Measurements from ENCODE around the gene FOXN1.
"Not testable (repeated sequence)": the region's sequence is repeated elsewhere in the genome, so short reads cannot be mapped to it uniquely, and the experiment has no call there.

The FOXN1 gene

DNA sequence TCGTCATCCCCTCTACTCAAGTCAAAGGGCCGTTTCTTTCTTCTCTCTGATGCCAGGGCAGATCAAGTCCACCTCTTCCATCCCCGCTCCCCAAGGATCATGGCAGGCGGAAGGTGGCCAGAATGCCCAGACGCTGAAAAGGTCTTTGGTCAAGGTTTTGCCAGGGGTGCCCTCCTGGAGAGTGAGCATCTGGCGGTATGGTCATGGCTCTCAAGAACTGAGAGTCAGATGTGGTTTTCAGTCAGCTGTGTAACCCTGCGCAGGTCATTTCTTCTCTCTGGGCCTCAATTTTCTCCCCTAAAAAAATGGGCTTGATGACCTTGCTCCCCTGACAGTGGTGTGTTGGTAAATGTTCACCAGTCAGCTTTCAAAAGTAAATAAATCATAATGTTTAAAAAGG is 12.4 kb downstream of the FOXN1 start:
- H3K4me1 ChIP-seq, result no peaks in the 10 kb centered on the region
- no peaks in the 10 kb centered on the region for H3K9me3 ChIP-seq
- DNase-seq (ENCODE audit: low spot score in 2 of 2), result no peak
- no peaks in the 10 kb centered on the region for H3K36me3 ChIP-seq (replicated peaks)
- peaks cover 18% of the 10 kb centered on the region for H3K27me3 ChIP-seq (ENCODE audit: low read depth)
- in situ Hi-C loops (cut with MboI; ENCODE audit: low sequenced_read_pairs), result loop anchor here (10.0 kb wide), 1 partner anchor 56 kb away; the partner anchor contains the start of genes ALDOC and PIGS
- H3K4me3 ChIP-seq, result no peak overlapping the region

DNA sequence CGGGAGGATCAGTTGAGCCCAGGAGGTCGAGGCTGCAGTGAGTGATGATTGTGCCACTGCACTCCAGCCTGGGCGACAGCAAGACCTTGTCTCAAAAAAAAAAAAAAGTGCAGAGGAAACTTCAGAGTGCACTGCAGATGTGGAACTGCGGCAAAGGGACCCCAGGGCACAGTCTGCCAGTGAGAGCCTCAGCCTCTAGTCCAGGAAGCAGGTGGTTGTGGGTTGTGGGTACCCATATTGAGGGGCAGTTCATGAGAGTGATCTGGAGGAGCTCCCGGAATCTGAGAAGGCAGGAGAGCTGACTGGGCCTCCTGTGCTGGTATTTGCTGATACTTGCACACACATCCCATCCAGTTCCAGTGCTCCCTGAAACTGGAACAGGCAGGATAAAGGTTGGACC is 13.1 kb downstream of the FOXN1 start:
- H3K9me3 ChIP-seq, result no peaks in the 10 kb centered on the region
- no peak for DNase-seq (ENCODE audit: low spot score in 2 of 2)
- in situ Hi-C loops (cut with MboI; ENCODE audit: low sequenced_read_pairs), result loop anchor here (10.0 kb wide), 1 partner anchor 56 kb away; the partner anchor contains the start of genes ALDOC and PIGS
- no peak overlapping the region for H3K4me3 ChIP-seq
- peaks cover 12% of the 10 kb centered on the region for H3K27me3 ChIP-seq (ENCODE audit: low read depth)
- no peaks in the 10 kb centered on the region for H3K4me1 ChIP-seq
- H3K36me3 ChIP-seq (replicated peaks), result no peaks in the 10 kb centered on the region

DNA sequence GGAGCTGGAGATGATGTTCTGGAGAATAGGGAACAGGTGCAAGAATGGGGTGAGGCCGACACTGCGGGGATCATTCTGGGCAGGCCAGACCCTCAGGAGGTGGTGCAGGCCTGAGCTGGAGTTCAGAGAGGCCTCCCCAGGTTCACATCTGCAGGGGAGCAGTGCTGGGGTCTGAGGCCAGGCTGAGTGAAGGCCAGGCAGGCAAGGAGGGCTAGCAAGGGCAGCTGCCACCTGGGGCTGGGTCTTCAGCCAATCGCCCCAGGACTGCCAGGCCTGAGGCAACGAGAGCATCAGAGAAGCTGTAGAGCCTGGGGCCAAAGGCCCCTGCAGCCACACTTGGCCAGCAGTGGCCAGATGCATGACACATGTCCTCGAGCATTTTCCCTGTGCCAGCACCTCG is 14.5 kb downstream of the FOXN1 start:
- Histone ChIP-seq H3K27me3 (ENCODE audit: low read depth) (0 out of 2 replicates have a peak, but pooled peaks cover 6% of the 10 kb centered on the region), H3K4me3 (no peak overlapping the region), H3K9me3 (no peaks in the 10 kb centered on the region), H3K36me3 (replicated peaks) (no peaks in the 10 kb centered on the region), H3K4me1 (peaks cover 4% of the 10 kb centered on the region)
- no peak for DNase-seq (ENCODE audit: low spot score in 2 of 2)
- in situ Hi-C loops (cut with MboI; ENCODE audit: low sequenced_read_pairs), result no loop called here

DNA sequence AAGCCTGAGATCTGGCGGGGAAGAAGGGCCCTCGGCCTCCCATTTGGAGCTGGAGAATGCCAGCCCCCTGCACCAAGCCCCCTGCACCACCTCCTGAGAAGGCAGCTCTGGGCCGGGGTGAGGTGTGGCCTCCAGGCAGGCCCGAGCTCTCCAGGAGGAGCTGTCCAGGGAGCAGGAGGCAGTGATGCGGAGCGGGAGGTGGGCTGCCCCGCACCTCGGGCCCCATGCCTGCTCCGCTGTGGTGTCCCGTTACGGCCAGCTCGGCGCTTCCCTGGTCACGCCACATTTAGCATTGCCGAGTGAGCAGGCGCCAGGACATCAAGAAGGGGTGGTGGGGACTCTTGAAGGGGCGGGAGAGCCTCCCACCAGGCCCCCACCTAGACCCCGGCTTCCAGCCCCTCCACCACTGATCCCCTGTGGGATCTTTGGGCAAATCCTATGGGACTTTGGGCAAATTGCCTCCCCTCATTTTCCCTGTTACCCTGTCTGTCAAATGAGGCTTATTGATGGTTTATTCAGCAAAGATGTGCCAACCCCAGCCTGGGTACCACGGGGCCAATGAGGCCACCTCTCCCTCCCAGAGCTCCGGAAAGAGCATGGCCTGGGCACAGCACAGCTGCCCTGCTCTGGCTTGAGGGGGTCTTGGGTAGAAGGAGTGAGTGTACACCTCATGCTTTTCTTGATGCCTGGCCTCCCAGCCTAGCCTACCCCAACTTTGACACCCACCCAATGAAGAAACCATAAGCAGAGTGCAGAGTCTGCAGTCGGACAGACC is 15.3 kb downstream of the FOXN1 start:
- in situ Hi-C loops (cut with MboI; ENCODE audit: low sequenced_read_pairs), result no loop called here
- H3K4me1 ChIP-seq, result peaks cover 4% of the 10 kb centered on the region
- H3K27me3 ChIP-seq (ENCODE audit: low read depth), result 0 out of 2 replicates have a peak, but pooled peaks cover 6% of the 10 kb centered on the region
- H3K36me3 ChIP-seq (replicated peaks), result no peaks in the 10 kb centered on the region
- DNase-seq (ENCODE audit: low spot score in 2 of 2), result no peak
- no peaks in the 10 kb centered on the region for H3K9me3 ChIP-seq
- no peak overlapping the region for H3K4me3 ChIP-seq

DNA sequence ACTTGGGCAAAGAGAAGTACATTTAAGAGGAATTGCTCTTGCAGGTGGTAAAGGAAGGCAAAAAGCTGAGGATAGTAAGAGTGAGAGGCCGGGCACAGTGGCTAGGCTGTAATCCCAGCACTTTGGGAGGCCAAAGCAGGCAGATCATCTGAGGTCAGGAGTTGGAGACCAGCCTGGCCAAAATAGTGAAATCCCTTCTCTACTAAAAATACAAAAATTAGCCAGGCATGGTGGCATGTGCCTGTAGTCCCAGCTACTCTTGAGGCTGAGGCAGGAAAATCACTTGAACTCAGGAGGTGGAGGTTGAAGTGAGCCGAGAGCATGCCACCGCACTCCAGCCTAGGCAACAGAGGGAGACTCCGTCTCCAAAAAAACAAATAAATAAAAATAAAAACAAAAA is 16.1 kb downstream of the FOXN1 start:
- in situ Hi-C loops (cut with MboI; ENCODE audit: low sequenced_read_pairs); DNase-seq (ENCODE audit: low spot score in 2 of 2); H3K9me3 ChIP-seq; H3K4me3 ChIP-seq; H3K36me3 ChIP-seq (replicated peaks); H3K4me1 ChIP-seq; H3K27me3 ChIP-seq (ENCODE audit: low read depth): not testable (repeated sequence)

DNA sequence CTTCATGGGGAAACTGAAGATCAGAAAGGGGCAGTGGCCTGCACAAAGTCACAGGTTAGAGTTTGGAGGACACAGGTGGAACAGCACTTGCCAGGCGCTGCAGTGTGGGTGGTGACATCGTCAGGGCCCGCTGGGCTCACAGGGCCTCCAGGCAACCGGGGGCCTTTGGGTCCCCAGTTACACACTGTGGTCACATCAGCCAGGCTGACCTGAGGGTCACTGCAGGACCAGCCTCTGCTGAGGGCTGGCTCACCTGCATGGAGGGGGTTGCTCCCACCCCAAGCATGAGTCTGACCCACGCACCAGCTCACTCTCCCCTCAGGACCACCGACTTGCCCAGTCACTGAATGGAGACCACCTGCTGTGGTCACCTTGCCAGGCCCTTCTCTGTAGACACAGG is 17.0 kb downstream of the FOXN1 start:
- 0 out of 2 replicates have a peak, but pooled peaks cover 6% of the 10 kb centered on the region for H3K27me3 ChIP-seq (ENCODE audit: low read depth)
- peaks cover 4% of the 10 kb centered on the region for H3K4me1 ChIP-seq
- no peaks in the 10 kb centered on the region for H3K36me3 ChIP-seq (replicated peaks)
- H3K4me3 ChIP-seq, result no peak overlapping the region
- no peak for DNase-seq (ENCODE audit: low spot score in 2 of 2)
- in situ Hi-C loops (cut with MboI; ENCODE audit: low sequenced_read_pairs), result no loop called here
- H3K9me3 ChIP-seq, result no peaks in the 10 kb centered on the region

DNA sequence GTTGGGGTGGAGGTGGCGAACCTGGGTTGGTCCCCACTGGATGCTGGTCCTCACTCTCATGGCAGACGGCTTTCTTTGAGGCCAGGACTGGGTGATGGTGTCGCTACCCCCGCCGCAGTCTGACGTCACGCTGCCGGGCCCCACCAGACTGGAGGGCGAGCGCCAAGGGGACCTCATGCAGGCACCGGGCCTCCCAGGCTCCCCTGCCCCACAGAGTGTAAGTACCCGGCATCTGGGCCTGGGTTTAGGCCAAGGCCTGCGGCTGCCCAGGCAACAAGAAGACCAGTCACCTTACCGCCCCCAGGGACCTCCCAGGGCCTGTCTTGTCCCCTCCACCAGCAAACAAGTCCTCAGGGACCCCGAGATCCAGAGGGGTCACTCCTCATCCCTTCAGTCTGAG is 17.7 kb downstream of the FOXN1 start:
- no peaks in the 10 kb centered on the region for H3K27me3 ChIP-seq (ENCODE audit: low read depth)
- peaks cover 4% of the 10 kb centered on the region for H3K4me1 ChIP-seq
- H3K9me3 ChIP-seq, result no peaks in the 10 kb centered on the region
- no peak for DNase-seq (ENCODE audit: low spot score in 2 of 2)
- H3K4me3 ChIP-seq, result no peak overlapping the region
- no peaks in the 10 kb centered on the region for H3K36me3 ChIP-seq (replicated peaks)
- in situ Hi-C loops (cut with MboI; ENCODE audit: low sequenced_read_pairs), result no loop called here

DNA sequence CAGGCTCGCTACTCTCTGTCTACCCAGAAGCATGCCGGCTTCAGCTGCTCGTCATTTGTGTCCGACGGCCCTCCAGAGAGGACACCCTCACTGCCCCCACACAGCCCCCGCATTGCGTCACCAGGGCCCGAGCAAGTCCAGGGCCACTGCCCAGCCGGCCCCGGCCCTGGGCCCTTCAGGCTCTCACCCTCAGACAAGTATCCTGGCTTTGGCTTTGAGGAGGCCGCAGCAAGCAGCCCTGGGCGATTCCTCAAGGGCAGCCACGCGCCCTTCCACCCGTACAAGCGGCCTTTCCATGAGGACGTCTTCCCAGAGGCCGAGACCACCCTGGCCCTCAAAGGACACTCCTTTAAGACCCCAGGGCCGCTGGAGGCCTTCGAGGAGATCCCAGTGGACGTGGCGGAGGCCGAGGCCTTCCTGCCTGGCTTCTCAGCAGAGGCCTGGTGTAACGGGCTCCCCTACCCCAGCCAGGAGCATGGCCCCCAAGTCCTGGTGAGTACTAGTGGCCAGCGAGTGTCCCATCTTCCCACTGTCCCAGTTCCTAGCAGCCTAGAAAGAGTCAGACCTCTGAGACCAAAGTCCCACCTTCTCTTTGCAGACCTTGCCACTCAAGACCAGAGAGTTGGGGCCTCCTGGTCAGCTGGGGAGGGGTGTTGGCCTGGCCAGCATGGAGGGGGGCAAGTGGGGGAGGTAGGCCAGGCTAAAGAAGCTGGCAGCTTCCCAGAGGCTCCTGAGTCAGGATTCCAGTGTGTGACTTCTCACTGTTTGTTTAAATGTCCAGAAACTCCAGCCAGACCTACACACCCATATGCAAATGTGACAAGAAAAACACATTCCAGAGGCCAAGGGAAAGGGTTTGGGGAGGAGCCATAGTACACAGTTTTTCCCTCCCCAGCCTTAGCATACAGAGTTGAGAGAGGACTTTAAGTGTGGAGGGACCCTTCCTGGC is 18.6 kb downstream of the FOXN1 start:
- in situ Hi-C loops (cut with MboI; ENCODE audit: low sequenced_read_pairs), result no loop called here
- peak; percentile 38 to 41 for DNase-seq (ENCODE audit: low spot score in 2 of 2)
- Histone ChIP-seq H3K36me3 (replicated peaks) (no peaks in the 10 kb centered on the region), H3K4me3 (no peak overlapping the region), H3K27me3 (ENCODE audit: low read depth) (no peaks in the 10 kb centered on the region), H3K4me1 (peaks cover 4% of the 10 kb centered on the region), H3K9me3 (no peaks in the 10 kb centered on the region)

DNA sequence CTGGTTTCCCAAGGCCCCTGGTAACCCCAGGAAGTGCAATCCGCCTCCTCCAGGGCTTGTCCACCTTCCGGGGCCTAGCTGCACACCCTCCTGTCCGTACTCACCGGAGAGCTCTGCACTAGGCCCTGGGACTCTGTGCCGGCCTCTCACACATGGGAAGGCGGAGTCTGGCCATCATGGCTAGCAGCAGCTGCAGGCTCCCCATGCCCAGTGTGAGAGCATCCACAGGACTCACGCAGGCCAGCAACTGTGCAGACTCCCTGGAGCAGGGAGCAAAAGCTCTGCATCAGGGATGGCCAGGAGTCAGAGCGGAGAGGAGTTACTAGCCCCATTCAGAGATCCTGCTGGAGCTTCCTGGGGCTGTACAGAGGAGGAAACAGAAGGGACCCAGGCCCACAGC is 20.2 kb downstream of the FOXN1 start:
- Histone ChIP-seq H3K4me1 (peaks cover 4% of the 10 kb centered on the region), H3K4me3 (no peak overlapping the region), H3K27me3 (ENCODE audit: low read depth) (peaks cover 6% of the 10 kb centered on the region; the same call in 1 of the 2 replicates), H3K36me3 (replicated peaks) (no peaks in the 10 kb centered on the region), H3K9me3 (no peaks in the 10 kb centered on the region)
- in situ Hi-C loops (cut with MboI; ENCODE audit: low sequenced_read_pairs), result no loop called here
- no peak for DNase-seq (ENCODE audit: low spot score in 2 of 2)

DNA sequence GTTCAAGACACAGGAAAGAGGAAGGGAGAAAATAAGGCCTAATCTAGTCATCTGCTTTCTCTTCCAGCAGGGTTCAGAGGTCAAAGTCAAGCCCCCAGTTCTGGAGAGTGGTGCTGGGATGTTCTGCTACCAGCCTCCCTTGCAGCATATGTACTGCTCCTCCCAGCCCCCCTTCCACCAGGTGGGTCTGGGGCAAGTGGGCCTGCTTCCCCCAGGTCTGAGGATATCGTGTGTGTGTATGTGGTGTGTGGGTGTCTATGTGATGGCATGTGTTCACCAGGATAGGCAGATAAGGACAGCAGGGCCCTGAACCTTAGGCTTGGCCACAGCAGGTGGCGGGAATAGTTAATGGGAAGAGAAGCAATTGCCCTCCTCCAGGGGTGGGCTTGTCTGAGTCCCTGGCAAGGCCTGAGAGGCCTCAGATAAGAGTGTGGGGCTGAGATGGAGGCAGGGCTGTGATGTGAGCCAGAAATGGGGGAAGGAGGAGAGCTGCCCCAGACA is 21.1 kb downstream of the FOXN1 start:
- Histone ChIP-seq H3K4me3 (no peak overlapping the region), H3K36me3 (replicated peaks) (no peaks in the 10 kb centered on the region), H3K27me3 (ENCODE audit: low read depth) (peaks cover 10% of the 10 kb centered on the region; the same call in 1 of the 2 replicates), H3K9me3 (no peaks in the 10 kb centered on the region), H3K4me1 (peaks cover 4% of the 10 kb centered on the region)
- in situ Hi-C loops (cut with MboI; ENCODE audit: low sequenced_read_pairs), result no loop called here
- no peak for DNase-seq (ENCODE audit: low spot score in 2 of 2)

DNA sequence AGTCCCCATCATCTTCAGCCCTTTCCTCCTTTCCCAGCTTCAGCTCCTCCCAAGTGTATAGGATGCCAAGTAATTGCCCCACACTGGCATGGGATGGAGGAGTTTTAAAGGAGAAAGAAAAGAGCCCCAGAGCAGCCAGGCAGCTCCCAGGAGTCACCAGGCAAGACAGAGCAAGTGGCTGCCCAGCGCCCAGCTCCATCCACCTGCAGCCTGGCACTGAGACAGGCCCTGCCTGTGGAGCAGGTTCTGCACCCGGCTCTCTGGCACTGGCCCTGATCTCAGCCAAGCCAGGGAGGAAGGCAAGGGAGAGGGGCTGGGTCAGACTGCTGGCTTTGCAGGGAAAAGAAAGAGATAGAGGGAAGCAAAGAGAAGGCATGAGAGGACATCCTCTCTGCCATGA is 21.7 kb downstream of the FOXN1 start:
- no peak for DNase-seq (ENCODE audit: low spot score in 2 of 2)
- no peak overlapping the region for H3K4me3 ChIP-seq
- no peaks in the 10 kb centered on the region for H3K36me3 ChIP-seq (replicated peaks)
- H3K4me1 ChIP-seq, result peaks cover 4% of the 10 kb centered on the region
- H3K27me3 ChIP-seq (ENCODE audit: low read depth), result peaks cover 10% of the 10 kb centered on the region; the same call in 1 of the 2 replicates
- no peaks in the 10 kb centered on the region for H3K9me3 ChIP-seq
- in situ Hi-C loops (cut with MboI; ENCODE audit: low sequenced_read_pairs), result no loop called here

DNA sequence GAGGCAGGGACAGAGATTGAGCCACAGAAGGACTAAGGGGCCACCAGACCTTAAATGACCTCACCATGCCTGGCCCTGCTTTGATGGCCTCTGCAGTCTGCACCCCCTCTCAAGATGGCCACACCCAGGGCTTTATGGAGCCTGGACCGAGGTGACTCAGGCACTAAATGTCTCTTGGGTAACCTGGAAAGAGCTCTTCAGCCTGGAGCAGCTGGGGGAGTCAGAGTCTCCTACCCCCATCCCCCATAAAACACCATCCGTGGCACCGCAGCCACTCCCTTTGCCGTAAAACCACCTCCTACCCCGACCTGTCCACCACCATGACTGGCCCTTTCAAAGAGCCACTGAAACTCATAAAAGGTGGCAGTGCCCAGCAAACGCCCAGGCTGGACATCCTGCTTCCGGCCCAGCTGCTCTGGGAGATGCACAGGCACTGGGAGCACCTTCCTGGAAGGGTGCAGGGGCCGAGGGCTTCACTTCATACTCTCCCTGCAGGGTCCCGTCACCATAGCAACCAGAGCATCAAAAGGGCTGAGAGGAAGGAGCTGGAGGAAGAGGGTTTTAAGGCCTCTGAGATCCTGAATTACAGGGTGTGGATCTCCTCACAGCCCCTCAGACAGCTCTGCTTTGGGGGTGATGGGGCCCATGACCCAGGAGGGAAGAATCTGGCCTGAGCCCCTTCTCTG is 22.3 kb downstream of the FOXN1 start:
- Histone ChIP-seq H3K36me3 (replicated peaks) (no peaks in the 10 kb centered on the region), H3K9me3 (no peaks in the 10 kb centered on the region), H3K4me1 (peaks cover 4% of the 10 kb centered on the region), H3K27me3 (ENCODE audit: low read depth) (peaks cover 10% of the 10 kb centered on the region; the same call in 1 of the 2 replicates), H3K4me3 (no peak overlapping the region)
- DNase-seq (ENCODE audit: low spot score in 2 of 2), result no peak
- in situ Hi-C loops (cut with MboI; ENCODE audit: low sequenced_read_pairs), result no loop called here

DNA sequence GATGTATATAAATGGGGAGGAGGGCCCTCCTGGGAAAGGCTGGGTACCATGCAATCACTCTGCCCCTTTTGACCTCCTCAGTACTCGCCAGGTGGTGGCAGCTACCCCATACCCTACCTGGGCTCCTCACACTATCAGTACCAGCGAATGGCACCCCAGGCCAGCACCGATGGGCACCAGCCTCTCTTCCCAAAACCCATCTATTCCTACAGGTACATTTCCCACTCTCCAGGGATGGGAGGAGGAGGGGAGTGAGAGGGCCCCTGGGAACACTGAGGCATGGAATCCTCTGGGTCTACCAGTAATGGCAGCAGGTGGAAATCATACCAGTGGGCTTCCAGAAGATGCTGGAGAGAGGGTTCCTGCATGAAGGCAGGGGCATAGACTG is 22.9 kb downstream of the FOXN1 start:
- H3K4me3 ChIP-seq, result no peak overlapping the region
- in situ Hi-C loops (cut with MboI; ENCODE audit: low sequenced_read_pairs), result no loop called here
- no peak for DNase-seq (ENCODE audit: low spot score in 2 of 2)
- no peaks in the 10 kb centered on the region for H3K36me3 ChIP-seq (replicated peaks)
- no peaks in the 10 kb centered on the region for H3K9me3 ChIP-seq
- peaks cover 10% of the 10 kb centered on the region; the same call in 1 of the 2 replicates for H3K27me3 ChIP-seq (ENCODE audit: low read depth)
- peaks cover 4% of the 10 kb centered on the region for H3K4me1 ChIP-seq

Measured in HAP-1 (cell line).